SH-SY5Y (cell line): ENCODE measurements around the gene CHRNA4.

ENCODE experiments used
- GATA2 ChIP-seq: IDR thresholded peaks from 2 replicates; pipeline ENCODE4 v1.6.1; 2011; ENCODE audit warnings: mild to moderate bottlenecking, low read depth, low read length
- GATA3 ChIP-seq: IDR thresholded peaks from 2 replicates; pipeline ENCODE4 v1.6.1; 2011; ENCODE audit warnings: low read depth, mild to moderate bottlenecking, low read length, moderate library complexity

DNA sequence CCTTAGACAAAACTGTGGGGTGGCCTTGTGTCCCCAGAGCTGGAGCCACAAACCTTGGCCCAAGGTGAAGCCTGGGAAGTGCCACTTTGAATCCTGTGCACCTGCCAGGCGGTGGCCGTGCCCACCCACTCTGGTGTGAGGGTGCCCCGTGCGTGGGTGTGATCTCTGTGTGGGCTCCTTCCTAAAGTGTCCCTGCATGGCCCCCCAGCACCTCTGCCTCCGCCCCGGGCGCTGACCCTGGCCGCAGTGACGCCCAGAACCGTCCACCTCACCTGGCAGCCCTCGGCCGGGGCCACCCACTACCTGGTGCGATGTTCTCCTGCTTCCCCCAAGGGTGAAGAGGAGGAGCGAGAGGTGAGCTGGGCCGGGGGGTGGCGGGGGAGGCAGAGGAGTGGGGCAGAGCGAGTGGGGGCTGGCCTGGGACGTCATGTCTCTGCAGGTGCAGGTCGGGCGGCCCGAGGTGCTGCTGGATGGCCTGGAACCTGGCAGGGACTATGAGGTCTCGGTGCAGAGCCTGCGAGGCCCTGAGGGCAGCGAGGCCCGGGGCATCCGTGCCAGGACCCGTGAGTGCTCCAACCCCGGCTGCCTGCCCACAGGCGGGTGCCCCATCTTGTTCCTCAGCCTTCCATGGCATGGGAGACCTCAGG, 49.8 kb downstream of the CHRNA4 start:
- no peak for TF ChIP-seq GATA3
- TF ChIP-seq GATA2: no peak
